ENCODE data around the gene IGFBP4.

Gene IGFBP4

DNA sequence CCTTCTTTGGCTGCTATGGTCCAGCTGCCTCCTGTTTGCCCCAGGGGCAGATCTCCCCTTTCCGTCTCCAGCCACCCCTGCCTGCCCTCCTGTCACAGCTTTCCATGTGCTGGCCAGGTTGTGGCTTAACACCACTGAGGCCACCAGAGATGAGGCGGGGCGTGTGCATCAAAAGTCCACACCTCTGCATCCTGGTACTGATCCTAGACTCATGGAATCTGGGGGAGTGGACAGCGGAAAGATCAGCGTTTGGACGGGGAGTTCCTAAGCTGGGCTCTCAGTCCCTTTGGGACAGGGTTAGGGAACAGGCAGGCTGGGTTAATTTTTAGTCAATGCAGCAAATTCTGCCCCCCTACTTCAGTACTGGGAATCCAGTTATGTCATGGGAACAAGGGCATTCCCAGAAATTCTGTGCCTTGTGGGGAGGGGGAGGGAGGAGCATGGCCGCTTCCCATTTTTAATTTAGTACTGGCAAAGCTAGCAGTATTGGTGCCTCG is 3.9 kb downstream of the IGFBP4 start:
- CTCF ChIA-PET: interaction anchor here (1.3 kb wide), 1 partner anchor 86 kb away, joined by 4 read pairs; no protein-coding TSS in a partner anchor
- POLR2A ChIA-PET (ENCODE audit: low non-redundant PET): no interaction called here
- TF ChIP-seq, protein P1, sequence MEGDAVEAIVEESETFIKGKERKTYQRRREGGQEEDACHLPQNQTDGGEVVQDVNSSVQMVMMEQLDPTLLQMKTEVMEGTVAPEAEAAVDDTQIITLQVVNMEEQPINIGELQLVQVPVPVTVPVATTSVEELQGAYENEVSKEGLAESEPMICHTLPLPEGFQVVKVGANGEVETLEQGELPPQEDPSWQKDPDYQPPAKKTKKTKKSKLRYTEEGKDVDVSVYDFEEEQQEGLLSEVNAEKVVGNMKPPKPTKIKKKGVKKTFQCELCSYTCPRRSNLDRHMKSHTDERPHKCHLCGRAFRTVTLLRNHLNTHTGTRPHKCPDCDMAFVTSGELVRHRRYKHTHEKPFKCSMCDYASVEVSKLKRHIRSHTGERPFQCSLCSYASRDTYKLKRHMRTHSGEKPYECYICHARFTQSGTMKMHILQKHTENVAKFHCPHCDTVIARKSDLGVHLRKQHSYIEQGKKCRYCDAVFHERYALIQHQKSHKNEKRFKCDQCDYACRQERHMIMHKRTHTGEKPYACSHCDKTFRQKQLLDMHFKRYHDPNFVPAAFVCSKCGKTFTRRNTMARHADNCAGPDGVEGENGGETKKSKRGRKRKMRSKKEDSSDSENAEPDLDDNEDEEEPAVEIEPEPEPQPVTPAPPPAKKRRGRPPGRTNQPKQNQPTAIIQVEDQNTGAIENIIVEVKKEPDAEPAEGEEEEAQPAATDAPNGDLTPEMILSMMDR (conservative IDR thresholded peaks at IDR 0.05; ENCODE audit: low read depth): no peak
- DNase-seq (ENCODE audit: low spot score): no peak
- no peak overlapping the region for H3K27ac ChIP-seq

DNA sequence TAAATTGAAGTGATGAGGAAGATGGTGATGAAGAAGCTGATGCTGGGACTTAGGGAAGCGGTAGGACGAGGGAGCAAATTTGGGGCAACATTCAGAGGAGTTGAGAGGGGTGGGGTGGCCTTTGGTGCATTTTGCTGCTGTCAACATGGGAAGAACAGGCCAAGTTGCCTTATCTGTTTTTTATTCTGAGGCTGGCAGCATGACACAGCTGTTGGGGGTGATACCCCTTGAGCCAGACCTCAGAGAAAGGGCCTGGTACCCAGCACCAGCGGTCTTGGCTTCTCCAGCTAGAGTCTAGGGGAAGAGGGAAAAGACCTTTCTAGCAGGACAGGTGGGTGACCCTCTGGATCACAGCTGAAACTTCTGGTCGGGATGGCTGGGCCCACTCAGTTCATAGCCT is 4.6 kb downstream of the IGFBP4 start:
- POLR2A ChIA-PET (ENCODE audit: low non-redundant PET): no interaction called here
- peak overlapping the region; percentile 31 for H3K27ac ChIP-seq
- DNase-seq (ENCODE audit: low spot score): no peak

DNA sequence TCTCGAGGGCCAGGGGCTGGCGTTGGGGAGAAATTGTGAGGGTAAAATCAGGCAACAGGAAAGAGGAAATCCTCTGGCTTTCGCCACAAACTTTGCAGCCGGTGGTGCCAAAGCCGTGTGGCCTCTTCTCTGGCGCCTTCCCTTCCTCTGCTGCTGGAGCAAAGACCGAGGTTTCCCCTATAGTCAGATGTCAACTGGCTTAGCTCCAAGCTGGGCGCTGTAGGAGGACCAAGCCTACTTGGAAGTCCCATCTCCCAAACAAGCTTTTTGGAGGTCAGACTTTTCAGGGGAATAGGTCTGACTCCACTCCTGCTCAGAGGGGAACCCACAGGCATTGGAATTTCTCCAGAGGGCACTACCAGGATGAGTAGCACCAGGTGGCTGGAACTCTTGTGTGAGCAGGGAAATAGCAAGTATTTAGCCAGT is 5.0 kb downstream of the IGFBP4 start:
- no peak for DNase-seq (ENCODE audit: low spot score)
- CTCF ChIA-PET: interaction anchor here (1.2 to 1.3 kb wide), 2 partner anchors 85 to 89 kb away, joined by 4 to 5 read pairs; no protein-coding TSS in a partner anchor
- POLR2A ChIA-PET (ENCODE audit: low non-redundant PET): no interaction called here
- H3K27ac ChIP-seq: peak overlapping the region; percentile 31
- TF ChIP-seq, protein P1 (conservative IDR thresholded peaks at IDR 0.05; ENCODE audit: low read depth): no peak

More for the DNA sequence above, 4.6 kb downstream of the IGFBP4 start:
- TF ChIP-seq, protein P1 (conservative IDR thresholded peaks at IDR 0.05; ENCODE audit: low read depth): no peak
- CTCF ChIA-PET: interaction anchor here (1.2 to 1.3 kb wide), 2 partner anchors 85 to 89 kb away, joined by 4 to 5 read pairs; no protein-coding TSS in a partner anchor

DNA sequence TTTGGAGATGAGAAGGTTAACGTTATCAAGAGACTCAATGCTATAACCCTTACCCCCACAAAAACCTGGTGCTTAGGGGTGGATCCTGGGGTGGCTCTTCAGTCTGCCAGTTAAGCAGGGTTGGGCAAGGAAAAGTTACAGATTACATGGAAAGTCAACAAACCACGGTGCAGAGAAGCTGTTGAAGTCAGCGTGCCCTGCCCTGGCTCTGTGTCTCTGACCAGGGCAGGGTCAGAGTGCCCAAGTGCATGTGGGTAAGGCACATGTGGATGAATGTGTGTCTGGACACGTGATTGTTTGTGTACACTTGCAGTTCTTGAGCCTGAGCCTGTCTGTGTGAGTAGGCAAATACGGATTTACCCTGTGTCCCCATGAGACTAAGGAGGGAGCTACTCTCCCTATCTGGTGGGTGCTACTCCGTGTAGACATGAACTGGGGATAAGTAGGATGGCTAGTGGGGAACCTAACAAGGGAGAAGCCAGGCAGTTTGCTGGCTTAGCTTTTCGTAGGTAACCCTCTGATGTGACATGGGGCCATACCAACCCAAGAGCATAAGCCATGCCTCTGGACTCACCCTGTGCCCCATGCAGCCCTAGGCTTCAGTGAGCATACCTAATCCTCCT is 5.5 kb downstream of the IGFBP4 start:
- no peak for DNase-seq (ENCODE audit: low spot score)
- peak overlapping the region; percentile 31 for H3K27ac ChIP-seq
- ChIA-PET POLR2A (ENCODE audit: low non-redundant PET) (no interaction called here), CTCF (interaction anchor here (1.2 kb wide), 1 partner anchor 90 kb away, joined by 5 read pairs; no protein-coding TSS in a partner anchor)
- TF ChIP-seq, protein P1 (conservative IDR thresholded peaks at IDR 0.05; ENCODE audit: low read depth): no peak

DNA sequence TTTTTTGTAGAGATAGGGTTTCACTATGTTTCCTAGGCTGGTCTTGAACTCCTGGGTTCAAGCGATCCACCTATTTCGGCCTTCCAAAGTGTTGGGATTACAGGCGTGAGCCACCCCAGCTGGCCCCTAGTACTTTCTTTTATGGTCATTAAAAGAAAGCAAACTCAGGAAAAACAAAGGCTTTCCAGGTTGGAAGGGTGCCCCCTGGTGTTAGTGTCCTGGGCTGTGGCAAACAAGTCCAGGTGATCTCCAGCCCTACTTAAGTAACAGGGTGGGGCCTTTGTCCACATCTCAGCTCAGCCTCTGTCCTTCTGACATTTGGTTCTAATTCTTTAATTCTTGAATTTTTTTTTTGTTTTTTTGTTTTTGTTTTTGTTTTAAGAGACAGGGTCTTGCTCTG is 6.9 kb downstream of the IGFBP4 start:
- POLR2A ChIA-PET (ENCODE audit: low non-redundant PET): no interaction called here
- peak; percentile 37 for DNase-seq (ENCODE audit: low spot score)
- CTCF ChIA-PET: interaction anchor here (0.5 to 1.3 kb wide), 6 partner anchors 17 to 300 kb away, joined by 3 to 9 read pairs (median 4); partner anchors contain the start of gene TOP2A
- H3K27ac ChIP-seq: no peak overlapping the region
- TF ChIP-seq, protein P1 (conservative IDR thresholded peaks at IDR 0.05; ENCODE audit: low read depth): no peak; the same call in 1 of the 2 replicates

DNA sequence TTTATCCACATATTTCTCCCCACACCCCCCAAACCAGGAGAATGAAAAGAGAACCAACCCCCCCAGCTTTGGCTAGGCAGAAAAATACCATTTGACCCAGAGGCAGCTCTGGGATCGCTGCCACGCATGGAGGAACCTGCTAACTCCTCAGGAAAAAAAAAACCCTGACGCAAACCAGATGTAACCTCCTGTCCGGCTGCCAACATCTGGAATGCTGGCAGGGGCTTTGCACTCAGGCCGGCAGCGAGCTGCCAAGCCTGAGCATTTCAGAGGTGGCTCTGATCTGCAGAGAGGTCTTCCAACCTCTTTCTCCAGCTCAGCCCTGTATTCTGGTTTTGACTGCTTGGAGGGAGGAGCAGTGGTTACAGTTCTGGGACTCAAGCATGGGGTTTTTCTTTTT is 8.2 kb downstream of the IGFBP4 start:
- DNase-seq (ENCODE audit: low spot score): no peak
- peak overlapping the region; percentile 67 for H3K27ac ChIP-seq
- POLR2A ChIA-PET (ENCODE audit: low non-redundant PET): interaction anchor here (0.7 kb wide), 1 partner anchor 75 kb away, joined by 13 read pairs; no protein-coding TSS in a partner anchor
- TF ChIP-seq, protein P1 (conservative IDR thresholded peaks at IDR 0.05; ENCODE audit: low read depth): no peak
- CTCF ChIA-PET: interaction anchor here (0.6 kb wide), 1 partner anchor 80 kb away, joined by 3 read pairs; no protein-coding TSS in a partner anchor
